ENCODE data around the gene B4GALT2. TPM values are rescaled to one million over a fixed set of nuclear protein-coding genes. Genes with fewer than 3 reads are reported as not detected.

Gene B4GALT2
- total RNA-seq, 2 donors from 2014 or later = 62.7 to 72.7 TPM

DNA sequence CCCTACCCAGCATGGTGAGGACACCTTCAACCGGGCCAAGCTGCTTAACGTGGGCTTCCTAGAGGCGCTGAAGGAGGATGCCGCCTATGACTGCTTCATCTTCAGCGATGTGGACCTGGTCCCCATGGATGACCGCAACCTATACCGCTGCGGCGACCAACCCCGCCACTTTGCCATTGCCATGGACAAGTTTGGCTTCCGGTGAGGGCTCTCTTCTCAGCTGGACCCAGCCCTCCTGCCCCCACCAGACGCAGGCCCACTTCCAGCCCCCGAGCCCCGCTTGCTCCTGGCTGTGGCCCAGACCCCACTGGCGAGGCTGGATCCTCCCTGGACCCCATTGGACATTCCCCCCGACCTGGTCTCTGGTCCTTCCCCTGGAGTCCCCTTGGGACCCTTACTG is 5.8 kb downstream of the B4GALT2 start:
- no peaks in the 10 kb centered on the region for H3K27me3 ChIP-seq (ENCODE audit: control insufficient read depth, insufficient read depth, low read length, poor library complexity, severe bottlenecking)
- H3K9me3 ChIP-seq (ENCODE audit: control insufficient read depth, low read length) = no peaks in the 10 kb centered on the region
- Mint-ChIP-seq H3K36me3 (ENCODE audit: low read depth) (peaks cover 26% of the 10 kb centered on the region), H3K4me1 (peaks cover 26% of the 10 kb centered on the region), H3K27me3 (ENCODE audit: insufficient read depth) (no peaks in the 10 kb centered on the region), H3K9me3 (no peaks in the 10 kb centered on the region), H3K27ac (no peak overlapping the region), H3K4me3 (no peak overlapping the region)
- H3K4me1 ChIP-seq (ENCODE audit: control insufficient read depth, insufficient read depth, low read length) = peaks cover 4% of the 10 kb centered on the region
- no peak overlapping the region for H3K9ac ChIP-seq (ENCODE audit: extremely low read depth, low read length, poor library complexity, severe bottlenecking)
- 95 to 98% methylated on average over 16 of the region's 16 CpGs for WGBS, 2 experiments (ENCODE audit: insufficient coverage in 1 of 2, insufficient read length in 1 of 2)
- TF ChIP-seq, protein P1, sequence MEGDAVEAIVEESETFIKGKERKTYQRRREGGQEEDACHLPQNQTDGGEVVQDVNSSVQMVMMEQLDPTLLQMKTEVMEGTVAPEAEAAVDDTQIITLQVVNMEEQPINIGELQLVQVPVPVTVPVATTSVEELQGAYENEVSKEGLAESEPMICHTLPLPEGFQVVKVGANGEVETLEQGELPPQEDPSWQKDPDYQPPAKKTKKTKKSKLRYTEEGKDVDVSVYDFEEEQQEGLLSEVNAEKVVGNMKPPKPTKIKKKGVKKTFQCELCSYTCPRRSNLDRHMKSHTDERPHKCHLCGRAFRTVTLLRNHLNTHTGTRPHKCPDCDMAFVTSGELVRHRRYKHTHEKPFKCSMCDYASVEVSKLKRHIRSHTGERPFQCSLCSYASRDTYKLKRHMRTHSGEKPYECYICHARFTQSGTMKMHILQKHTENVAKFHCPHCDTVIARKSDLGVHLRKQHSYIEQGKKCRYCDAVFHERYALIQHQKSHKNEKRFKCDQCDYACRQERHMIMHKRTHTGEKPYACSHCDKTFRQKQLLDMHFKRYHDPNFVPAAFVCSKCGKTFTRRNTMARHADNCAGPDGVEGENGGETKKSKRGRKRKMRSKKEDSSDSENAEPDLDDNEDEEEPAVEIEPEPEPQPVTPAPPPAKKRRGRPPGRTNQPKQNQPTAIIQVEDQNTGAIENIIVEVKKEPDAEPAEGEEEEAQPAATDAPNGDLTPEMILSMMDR (conservative IDR thresholded peaks at IDR 0.05) = no peak
- no peak overlapping the region for H3K27ac ChIP-seq (ENCODE audit: low read depth, low read length)
- no peak for DNase-seq
- no peak overlapping the region for H3K4me3 ChIP-seq (ENCODE audit: low read length)
- H3K36me3 ChIP-seq (ENCODE audit: control insufficient read depth, insufficient read depth, low read length) = peaks cover 16% of the 10 kb centered on the region

DNA sequence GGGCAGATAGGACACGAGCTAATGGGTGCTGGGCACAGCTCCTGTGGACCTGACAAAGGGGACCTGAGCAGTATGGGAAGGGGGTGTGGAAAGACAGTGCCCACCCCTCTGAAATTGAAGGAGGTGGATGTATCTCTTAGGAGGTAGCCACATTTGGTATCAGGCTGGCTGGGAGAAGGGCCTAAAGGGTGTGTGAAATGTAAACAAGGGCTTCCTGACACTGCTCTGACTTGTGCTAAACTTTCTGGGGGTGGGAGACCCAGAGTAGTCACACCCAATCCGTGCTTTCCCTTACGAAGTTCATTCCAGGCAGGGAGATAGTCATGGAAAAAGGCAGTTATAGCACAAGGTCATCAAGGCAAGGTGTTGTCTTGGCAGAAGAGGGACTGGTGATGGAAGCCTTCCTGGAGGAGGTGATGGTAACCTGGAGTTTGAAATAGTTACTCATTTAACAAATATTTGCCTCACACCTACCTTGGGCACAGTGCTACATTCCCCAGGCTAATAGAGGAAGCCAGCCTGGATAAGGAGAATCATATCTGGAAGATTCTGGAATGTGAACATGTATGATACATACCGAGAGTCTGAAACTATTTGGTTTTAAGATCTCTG is 7.1 kb downstream of the B4GALT2 start:
- no peak overlapping the region for H3K4me3 Mint-ChIP-seq
- no peak for DNase-seq
- H3K36me3 ChIP-seq (ENCODE audit: control insufficient read depth, insufficient read depth, low read length) = peaks cover 16% of the 10 kb centered on the region
- H3K36me3 Mint-ChIP-seq (ENCODE audit: low read depth) = peaks cover 26% of the 10 kb centered on the region
- no peaks in the 10 kb centered on the region for H3K27me3 Mint-ChIP-seq (ENCODE audit: insufficient read depth)
- 91 to 97% methylated on average over 4 of the region's 4 CpGs for WGBS, 2 experiments (ENCODE audit: insufficient coverage in 1 of 2, insufficient read length in 1 of 2)
- no peak overlapping the region for H3K9ac ChIP-seq (ENCODE audit: extremely low read depth, low read length, poor library complexity, severe bottlenecking)
- H3K4me3 ChIP-seq (ENCODE audit: low read length) = no peak overlapping the region
- TF ChIP-seq, protein P1 (conservative IDR thresholded peaks at IDR 0.05) = no peak
- no peaks in the 10 kb centered on the region for H3K9me3 Mint-ChIP-seq
- no peak overlapping the region for H3K27ac ChIP-seq (ENCODE audit: low read depth, low read length)
- H3K4me1 ChIP-seq (ENCODE audit: control insufficient read depth, insufficient read depth, low read length) = no peaks in the 10 kb centered on the region
- H3K27me3 ChIP-seq (ENCODE audit: control insufficient read depth, insufficient read depth, low read length, poor library complexity, severe bottlenecking) = no peaks in the 10 kb centered on the region
- no peaks in the 10 kb centered on the region for H3K9me3 ChIP-seq (ENCODE audit: control insufficient read depth, low read length)
- peaks cover 22% of the 10 kb centered on the region for H3K4me1 Mint-ChIP-seq
- no peak overlapping the region for H3K27ac Mint-ChIP-seq

GRCh38 chr1:43986712-43987111 is 7.7 kb downstream of the B4GALT2 start:
- Mint-ChIP-seq H3K27me3 (ENCODE audit: insufficient read depth) (no peaks in the 10 kb centered on the region), H3K36me3 (ENCODE audit: low read depth) (peaks cover 26% of the 10 kb centered on the region), H3K9me3 (no peaks in the 10 kb centered on the region), H3K4me1 (peaks cover 22% of the 10 kb centered on the region), H3K27ac (peak overlapping the region; percentile 40), H3K4me3 (no peak overlapping the region)
- Histone ChIP-seq H3K4me3 (ENCODE audit: low read length) (no peak overlapping the region), H3K27ac (ENCODE audit: low read depth, low read length) (no peak overlapping the region), H3K9ac (ENCODE audit: extremely low read depth, low read length, poor library complexity, severe bottlenecking) (no peak overlapping the region), H3K27me3 (ENCODE audit: control insufficient read depth, insufficient read depth, low read length, poor library complexity, severe bottlenecking) (no peaks in the 10 kb centered on the region), H3K4me1 (ENCODE audit: control insufficient read depth, insufficient read depth, low read length) (no peaks in the 10 kb centered on the region), H3K9me3 (ENCODE audit: control insufficient read depth, low read length) (no peaks in the 10 kb centered on the region), H3K36me3 (ENCODE audit: control insufficient read depth, insufficient read depth, low read length) (peaks cover 16% of the 10 kb centered on the region)
- DNase-seq = no peak
- TF ChIP-seq, protein P1 (conservative IDR thresholded peaks at IDR 0.05) = peak; percentile 31
- WGBS, 2 experiments (ENCODE audit: insufficient coverage in 1 of 2, insufficient read length in 1 of 2) = 81 to 100% methylated on average over 1 to 6 of the region's 6 CpGs

Data from endodermal cell (in vitro differentiated cells).